ENCODE measurements around the gene MEIOB.

MEIOB gene

DNA sequence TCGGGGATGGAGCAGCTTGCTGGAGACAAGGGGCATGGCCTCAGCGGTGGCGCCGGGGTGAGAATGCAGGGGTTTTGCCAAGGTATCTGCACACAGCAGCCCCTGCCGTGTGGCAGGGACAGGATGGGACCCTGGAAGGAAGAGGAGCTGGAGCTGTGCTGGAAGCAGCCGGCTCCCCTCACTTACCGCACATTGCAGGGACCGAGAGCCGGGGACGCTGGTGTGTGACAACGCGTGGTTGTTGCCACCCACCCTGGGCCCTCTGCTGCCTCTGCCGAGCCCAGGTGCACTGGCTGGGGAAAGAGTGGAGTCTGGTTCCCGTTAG, 86.2 kb downstream of the MEIOB start:
- DNase-seq = no peak

DNA sequence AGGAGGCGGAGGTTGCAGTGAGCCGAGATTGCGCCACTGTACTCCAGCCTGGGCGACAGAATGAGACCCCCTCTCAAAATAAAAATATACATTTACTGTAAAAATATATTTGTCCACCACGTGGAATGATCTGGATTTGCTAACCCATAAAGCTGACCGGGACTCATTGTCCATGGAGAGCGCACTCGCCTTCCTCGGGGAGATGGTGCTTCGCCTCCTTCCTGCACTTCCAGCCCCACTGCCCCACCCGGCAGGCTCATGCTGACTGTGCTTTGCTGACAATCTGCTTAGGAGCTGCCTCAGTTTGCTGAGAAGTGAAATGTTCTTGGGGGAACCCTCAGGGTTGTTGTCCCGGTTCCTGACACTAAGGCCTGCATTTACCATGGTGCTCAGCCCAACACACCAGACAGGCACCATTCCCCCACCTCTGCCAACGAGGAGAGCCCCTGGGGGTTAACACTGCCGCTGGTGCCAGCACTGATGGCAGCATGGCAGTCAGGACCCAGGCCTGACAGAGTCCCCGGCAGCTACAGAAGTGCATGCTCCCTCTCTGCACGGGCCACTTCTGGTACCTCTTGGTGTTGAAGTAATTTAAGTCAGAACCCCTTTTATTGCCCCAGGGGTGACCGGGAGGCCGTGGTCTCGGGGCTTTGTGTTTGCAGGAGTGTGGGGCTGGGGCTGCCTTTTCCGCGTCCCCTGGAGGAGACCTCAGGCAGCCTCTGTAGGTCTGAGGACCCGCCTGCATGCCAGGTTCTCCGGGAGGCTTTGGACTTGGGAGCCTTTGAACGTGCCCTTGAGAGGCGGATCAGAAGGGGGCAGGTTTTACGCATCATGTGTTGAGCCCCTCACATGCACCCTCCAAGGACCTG, 86.8 kb downstream of the MEIOB start:
- no peak for DNase-seq
